ENCODE measurements around the gene ANKRD7.

Gene ANKRD7

DNA sequence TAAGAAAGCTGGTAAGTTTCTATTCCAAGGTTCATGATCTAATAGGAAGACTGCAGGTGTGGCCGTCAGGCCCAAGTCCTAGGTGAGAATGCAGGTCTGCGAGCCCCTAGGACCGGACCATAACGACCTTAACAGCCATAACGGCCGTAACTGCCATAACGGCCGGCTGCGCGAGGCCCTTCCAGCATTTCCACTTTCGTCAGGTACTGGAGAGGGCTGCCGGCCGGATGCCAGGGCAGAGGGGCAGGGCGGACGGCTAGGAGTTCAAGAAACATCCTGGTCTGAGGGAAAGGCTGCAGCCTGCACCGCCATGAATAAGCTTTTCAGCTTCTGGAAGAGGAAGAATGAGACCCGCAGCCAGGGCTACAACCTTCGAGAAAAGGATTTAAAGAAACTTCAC, at the start of gene ANKRD7:
Gene ANKRD7, plus strand, starts transcription at position 184 of the 400 bp plus-strand sequence. Its CDS starts 127 bp downstream, at position 311.
- DNase-seq (ENCODE audit: low read depth in 2 of 2), result no peak
- no peak for TF ChIP-seq CTCF (IDR thresholded peaks at IDR 0.05; ENCODE audit: low read depth, low read length)
- no peak within 1 kb of the TSS for H3K4me3 ChIP-seq (replicated peaks in 1 of 2; ENCODE audit: low read depth in 2 of 2, low read length in 2 of 2)

DNA sequence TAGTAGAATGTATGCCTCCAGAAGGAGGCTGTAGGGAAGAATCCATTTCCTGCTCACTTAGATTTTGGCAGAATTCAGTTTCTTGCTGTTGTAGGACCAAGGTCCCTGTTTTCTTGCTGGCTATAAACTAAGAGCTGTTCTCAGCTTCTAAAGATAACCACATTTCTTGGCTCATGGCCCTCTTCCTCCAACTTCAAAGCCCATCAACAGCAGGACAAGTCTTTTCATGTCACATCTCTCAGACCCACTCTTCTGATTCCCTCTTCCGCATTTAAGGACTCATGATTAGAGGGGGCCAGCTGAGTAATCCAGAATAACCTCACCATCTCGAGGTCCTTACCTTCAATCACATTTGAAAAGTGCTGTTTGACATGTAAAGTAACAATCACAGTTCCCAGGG, 48.8 kb upstream of the ANKRD7 start:
- H3K4me3 ChIP-seq (replicated peaks in 1 of 2; ENCODE audit: low read depth in 2 of 2, low read length in 2 of 2), result no peak overlapping the region
- DNase-seq (ENCODE audit: low read depth in 2 of 2), result no peak
- TF ChIP-seq CTCF (IDR thresholded peaks at IDR 0.05; ENCODE audit: low read depth, low read length), result no peak

DNA sequence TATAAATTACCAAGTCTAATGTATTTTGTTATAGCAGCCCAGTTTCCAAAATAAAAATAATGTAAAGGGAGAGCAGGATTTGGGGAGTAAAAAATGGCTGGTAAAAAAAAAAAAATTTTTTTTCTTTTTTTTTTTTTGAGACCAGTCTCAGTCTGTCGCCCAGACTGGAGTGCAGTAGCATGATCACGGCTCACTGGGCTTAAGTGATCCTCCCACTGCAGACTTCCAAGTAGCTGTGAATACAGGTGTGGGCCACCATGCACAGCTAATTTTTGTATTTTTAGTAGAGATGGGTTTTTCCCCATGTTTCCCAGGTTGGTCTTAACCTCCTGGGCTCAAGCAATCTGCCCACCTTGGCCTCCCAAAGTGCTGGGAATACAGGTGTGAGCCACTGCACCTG, 45.3 kb upstream of the ANKRD7 start:
- no peak for TF ChIP-seq CTCF (IDR thresholded peaks at IDR 0.05; ENCODE audit: low read depth, low read length)
- H3K4me3 ChIP-seq (replicated peaks in 1 of 2; ENCODE audit: low read depth in 2 of 2, low read length in 2 of 2), result no peak overlapping the region
- DNase-seq (ENCODE audit: low read depth in 2 of 2), result no peak

DNA sequence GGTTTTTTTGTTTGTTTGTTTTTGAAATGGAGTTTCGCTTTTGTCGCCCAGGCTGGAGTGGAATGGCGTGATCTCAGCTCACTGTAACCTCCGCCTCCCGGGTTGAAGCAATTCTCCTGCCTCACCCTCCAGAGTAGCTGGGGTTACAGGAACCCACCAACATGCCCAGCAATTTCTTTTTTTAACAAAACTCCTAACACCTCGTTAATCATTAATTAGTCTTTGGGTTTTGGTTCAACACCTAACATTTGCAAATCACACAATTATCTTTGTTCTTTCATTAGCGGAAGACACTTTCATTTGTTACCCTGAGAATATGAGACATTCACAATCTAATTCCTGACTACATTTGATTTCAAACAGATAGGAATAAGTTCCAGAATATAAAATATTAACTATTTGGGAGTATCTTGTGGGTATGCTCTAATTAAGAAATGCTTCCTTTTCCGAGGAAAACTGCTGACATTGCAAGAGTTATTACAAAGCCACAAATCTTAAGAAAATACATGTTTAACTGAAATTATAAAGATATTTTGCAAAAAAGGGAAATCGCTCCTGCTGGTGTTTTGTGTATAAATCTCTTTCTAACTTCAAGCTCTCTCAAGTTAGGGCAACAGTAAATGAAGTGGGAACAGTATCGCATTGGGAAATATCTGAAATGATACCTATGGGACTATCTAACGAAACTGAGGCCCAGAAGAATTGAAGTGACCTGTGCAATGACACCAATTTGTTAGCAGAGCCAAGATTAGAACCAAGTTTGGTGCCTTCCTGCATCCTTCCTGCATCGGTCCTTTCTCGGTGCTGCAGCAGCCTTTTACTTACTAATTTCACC, 41.7 kb upstream of the ANKRD7 start:
- DNase-seq (ENCODE audit: low read depth in 2 of 2), result no peak
- peak overlapping the region; percentile 66 to 80 for H3K4me3 ChIP-seq (replicated peaks in 1 of 2; ENCODE audit: low read depth in 2 of 2, low read length in 2 of 2)
- no peak for TF ChIP-seq CTCF (IDR thresholded peaks at IDR 0.05; ENCODE audit: low read depth, low read length)

DNA sequence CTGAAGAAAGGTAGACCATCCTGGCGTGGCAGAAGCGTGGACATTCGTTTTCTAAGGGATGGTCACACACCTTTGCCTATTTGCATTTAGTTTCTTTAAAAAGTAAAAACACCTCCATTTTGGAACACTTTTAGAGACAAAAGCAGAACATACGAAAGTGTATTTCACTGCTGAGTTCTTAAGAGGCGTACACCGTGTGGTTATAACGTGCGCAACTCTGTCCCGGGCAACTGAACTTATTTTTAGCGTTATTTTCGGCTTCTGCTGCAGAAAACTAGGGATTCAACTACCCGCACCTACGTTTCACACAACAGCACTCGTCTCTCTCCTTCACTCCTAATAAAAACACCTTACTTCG, 41.1 kb upstream of the ANKRD7 start:
- TF ChIP-seq CTCF (IDR thresholded peaks at IDR 0.05; ENCODE audit: low read depth, low read length), result no peak
- peak overlapping the region; percentile 66 to 80 for H3K4me3 ChIP-seq (replicated peaks in 1 of 2; ENCODE audit: low read depth in 2 of 2, low read length in 2 of 2)
- peak in 1 of 2 donors; percentile 18 for DNase-seq (ENCODE audit: low read depth in 2 of 2)

GRCh38 chr7:118183786-118184564, 40.5 kb upstream of the ANKRD7 start, which contains the start of gene LSM8:
Gene LSM8 (plus strand): TSS chr7:118184164. CDS start chr7:118184224, 60 bp downstream.
- peak within 1 kb of the TSS; percentile 66 to 80 for H3K4me3 ChIP-seq (replicated peaks in 1 of 2; ENCODE audit: low read depth in 2 of 2, low read length in 2 of 2)
- peak; percentile 99 for DNase-seq (ENCODE audit: low read depth in 2 of 2)
- TF ChIP-seq CTCF (IDR thresholded peaks at IDR 0.05; ENCODE audit: low read depth, low read length), result no peak

Data from cardiac fibroblast (primary cell).